ENCODE measurements around the gene HMGB4. TPM values are rescaled to one million over a fixed set of nuclear protein-coding genes. Genes with fewer than 3 reads are reported as not detected.

Gene HMGB4
- total RNA-seq, 1 donor from 2014 or later = not detected

GRCh38 chr1:33844166-33844565, 19.7 kb upstream of the HMGB4 start:
- Mint-ChIP-seq H3K4me3 (no peak overlapping the region), H3K4me1 (ENCODE audit: unreplicated experiment) (no peaks in the 10 kb centered on the region), H3K27me3 (peaks cover 7% of the 10 kb centered on the region), H3K9me3 (no peaks in the 10 kb centered on the region), H3K27ac (no peak overlapping the region), H3K36me3 (no peaks in the 10 kb centered on the region)
- DNase-seq (ENCODE audit: extremely low spot score, unreplicated experiment) = no peak
- TF ChIP-seq, protein P1, sequence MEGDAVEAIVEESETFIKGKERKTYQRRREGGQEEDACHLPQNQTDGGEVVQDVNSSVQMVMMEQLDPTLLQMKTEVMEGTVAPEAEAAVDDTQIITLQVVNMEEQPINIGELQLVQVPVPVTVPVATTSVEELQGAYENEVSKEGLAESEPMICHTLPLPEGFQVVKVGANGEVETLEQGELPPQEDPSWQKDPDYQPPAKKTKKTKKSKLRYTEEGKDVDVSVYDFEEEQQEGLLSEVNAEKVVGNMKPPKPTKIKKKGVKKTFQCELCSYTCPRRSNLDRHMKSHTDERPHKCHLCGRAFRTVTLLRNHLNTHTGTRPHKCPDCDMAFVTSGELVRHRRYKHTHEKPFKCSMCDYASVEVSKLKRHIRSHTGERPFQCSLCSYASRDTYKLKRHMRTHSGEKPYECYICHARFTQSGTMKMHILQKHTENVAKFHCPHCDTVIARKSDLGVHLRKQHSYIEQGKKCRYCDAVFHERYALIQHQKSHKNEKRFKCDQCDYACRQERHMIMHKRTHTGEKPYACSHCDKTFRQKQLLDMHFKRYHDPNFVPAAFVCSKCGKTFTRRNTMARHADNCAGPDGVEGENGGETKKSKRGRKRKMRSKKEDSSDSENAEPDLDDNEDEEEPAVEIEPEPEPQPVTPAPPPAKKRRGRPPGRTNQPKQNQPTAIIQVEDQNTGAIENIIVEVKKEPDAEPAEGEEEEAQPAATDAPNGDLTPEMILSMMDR (conservative IDR thresholded peaks at IDR 0.05) = no peak

DNA sequence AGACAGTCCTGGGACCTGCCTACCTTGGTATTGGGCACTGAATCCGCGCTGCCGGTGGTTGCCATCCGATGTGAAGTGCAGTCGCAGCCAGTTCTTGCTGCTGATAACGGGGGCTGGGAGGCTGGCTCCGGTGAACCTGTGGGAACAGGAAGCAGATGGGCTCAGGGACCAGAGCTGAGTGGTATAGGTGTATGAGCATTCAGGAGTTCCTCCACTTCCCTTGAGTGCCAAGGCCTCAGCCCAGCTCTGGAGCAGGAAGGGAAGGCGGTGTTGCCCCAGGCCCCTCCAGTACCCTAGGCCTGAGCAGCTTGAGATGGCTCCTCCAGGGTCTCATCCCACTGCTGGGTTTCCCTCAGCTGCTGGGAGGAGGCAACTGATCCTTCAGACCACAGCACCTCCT, 17.0 kb upstream of the HMGB4 start:
- Mint-ChIP-seq H3K27me3 (peaks cover 21% of the 10 kb centered on the region), H3K27ac (no peak overlapping the region), H3K36me3 (no peaks in the 10 kb centered on the region), H3K9me3 (no peaks in the 10 kb centered on the region), H3K4me1 (ENCODE audit: unreplicated experiment) (no peaks in the 10 kb centered on the region), H3K4me3 (no peak overlapping the region)
- TF ChIP-seq, protein P1 (conservative IDR thresholded peaks at IDR 0.05) = no peak
- no peak for DNase-seq (ENCODE audit: extremely low spot score, unreplicated experiment)

DNA sequence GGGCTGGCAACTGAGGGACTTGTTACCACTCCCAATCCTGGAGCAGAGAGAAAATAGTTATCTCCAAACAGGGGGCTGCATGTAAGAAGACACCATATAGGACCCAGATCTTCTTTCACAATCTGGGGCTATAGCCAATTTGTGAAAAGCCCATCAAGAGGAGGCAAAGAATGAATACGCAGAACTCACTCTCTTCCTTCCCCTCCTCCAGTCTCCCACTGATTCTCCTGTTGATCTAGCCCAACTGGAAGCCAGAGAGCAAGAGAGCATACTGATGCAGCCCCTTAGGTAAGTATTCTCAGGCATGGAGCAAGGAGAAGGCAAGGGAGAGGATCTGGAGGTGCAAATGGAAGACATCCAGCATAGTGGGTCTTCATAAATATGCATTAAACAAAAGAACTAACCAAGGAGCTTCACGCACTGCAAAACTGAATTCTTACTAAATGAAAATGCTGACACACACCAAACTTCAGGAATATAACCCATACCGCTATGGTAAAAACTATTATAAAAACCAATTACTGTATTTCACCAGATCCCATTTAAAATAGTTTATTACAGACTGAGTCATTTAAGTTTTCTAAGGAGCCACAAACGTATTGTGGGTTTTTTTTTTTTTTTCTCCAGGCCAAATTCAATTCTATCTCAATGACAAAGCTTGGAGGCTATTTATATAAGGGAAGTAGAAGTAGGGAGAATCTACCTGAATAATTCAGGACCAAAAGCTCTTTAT, 15.5 kb upstream of the HMGB4 start:
- DNase-seq (ENCODE audit: extremely low spot score, unreplicated experiment) = no peak

DNA sequence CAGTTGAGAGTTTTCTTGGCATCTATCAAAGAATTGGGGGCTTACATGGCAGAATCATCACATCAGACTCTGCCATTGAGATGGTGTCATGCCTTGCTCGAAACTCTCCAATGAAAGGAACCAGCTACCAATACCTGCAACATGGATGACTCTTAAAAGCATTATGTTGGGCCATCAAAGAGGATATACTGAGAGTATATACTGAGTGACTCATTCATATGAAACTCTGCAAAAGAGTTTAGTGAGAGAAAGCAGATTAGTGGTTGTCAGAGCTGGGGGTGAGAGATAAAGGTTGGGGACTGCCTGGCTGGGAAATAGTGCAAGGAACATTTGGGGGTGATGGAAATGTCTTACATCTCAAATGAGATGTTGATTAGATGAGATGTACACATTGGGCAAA, 14.7 kb upstream of the HMGB4 start:
- TF ChIP-seq, protein P1 (conservative IDR thresholded peaks at IDR 0.05) = no peak
- Mint-ChIP-seq H3K9me3 (no peaks in the 10 kb centered on the region), H3K4me3 (no peak overlapping the region), H3K36me3 (no peaks in the 10 kb centered on the region), H3K27ac (no peak overlapping the region), H3K4me1 (ENCODE audit: unreplicated experiment) (no peaks in the 10 kb centered on the region), H3K27me3 (peaks cover 24% of the 10 kb centered on the region)
- no peak for DNase-seq (ENCODE audit: extremely low spot score, unreplicated experiment)

More for the DNA sequence above, 15.5 kb upstream of the HMGB4 start:
- H3K36me3 Mint-ChIP-seq = no peaks in the 10 kb centered on the region
- no peak overlapping the region for H3K27ac Mint-ChIP-seq
- no peaks in the 10 kb centered on the region for H3K4me1 Mint-ChIP-seq (ENCODE audit: unreplicated experiment)
- H3K9me3 Mint-ChIP-seq = no peaks in the 10 kb centered on the region
- no peak overlapping the region for H3K4me3 Mint-ChIP-seq
- peaks cover 24% of the 10 kb centered on the region for H3K27me3 Mint-ChIP-seq
- TF ChIP-seq, protein P1 (conservative IDR thresholded peaks at IDR 0.05) = no peak

DNA sequence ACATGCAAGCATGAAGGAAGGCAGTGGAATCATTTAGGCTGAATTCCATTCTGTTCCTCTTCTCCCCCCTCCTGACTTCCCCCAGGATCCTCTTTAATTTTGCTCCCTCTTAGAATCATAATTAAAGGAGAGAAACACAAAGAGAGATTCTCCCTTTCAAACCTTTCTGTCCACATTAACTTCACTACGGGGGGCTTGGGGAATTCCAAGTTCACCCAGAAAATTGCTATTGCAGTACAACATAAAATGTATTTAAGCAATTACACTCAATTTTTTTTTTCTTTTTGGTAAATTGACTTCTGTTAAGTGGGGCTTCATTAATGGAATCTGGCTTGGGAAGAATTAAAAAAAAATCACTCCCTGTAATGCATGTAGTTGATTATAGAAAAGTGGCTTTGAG, 13.4 kb upstream of the HMGB4 start:
- no peak overlapping the region for H3K27ac Mint-ChIP-seq
- no peaks in the 10 kb centered on the region for H3K9me3 Mint-ChIP-seq
- TF ChIP-seq, protein P1 (conservative IDR thresholded peaks at IDR 0.05) = no peak
- no peak overlapping the region for H3K4me3 Mint-ChIP-seq
- H3K4me1 Mint-ChIP-seq (ENCODE audit: unreplicated experiment) = no peaks in the 10 kb centered on the region
- DNase-seq (ENCODE audit: extremely low spot score, unreplicated experiment) = no peak
- H3K27me3 Mint-ChIP-seq = peaks cover 24% of the 10 kb centered on the region
- no peaks in the 10 kb centered on the region for H3K36me3 Mint-ChIP-seq
